Stimulated activated CD8-positive, alpha-beta memory T cell treated with anti-CD3 and anti-CD28 coated beads, Interleukin-2, amount 100 ng/mL, for 1 hour (primary cell): ENCODE data around the gene RGS10.

Experiments
- DNase-seq, 2 donors: peaks; one replicate each; pipeline ENCODE4 v3.0.0-alpha.2; 2020; ENCODE audit warnings: low read depth in 2 of 2

The RGS10 gene

DNA sequence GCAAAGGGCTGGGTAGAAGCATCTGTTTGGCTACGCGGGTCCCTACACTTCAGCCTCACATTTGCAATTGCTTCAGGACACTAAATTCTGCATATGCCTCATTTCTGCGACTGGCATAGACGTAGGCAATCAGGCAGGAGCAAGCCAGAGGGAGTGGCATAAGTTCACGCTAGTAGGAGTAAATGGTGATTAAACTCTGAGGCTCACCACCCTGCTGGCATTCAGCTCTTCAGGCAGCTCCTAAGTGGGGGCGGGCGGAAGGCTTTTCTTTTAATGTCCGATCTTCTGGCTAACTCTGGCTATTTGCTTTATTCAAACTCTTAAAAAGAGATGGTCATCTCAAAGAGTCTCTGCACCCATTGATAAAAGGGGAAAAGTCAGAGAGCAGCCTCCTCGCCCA lies 45.3 kb downstream of the RGS10 start:
- no peak for DNase-seq

GRCh38 chr10:119496273-119496672 lies 46.2 kb downstream of the RGS10 start:
- no peak for DNase-seq

DNA sequence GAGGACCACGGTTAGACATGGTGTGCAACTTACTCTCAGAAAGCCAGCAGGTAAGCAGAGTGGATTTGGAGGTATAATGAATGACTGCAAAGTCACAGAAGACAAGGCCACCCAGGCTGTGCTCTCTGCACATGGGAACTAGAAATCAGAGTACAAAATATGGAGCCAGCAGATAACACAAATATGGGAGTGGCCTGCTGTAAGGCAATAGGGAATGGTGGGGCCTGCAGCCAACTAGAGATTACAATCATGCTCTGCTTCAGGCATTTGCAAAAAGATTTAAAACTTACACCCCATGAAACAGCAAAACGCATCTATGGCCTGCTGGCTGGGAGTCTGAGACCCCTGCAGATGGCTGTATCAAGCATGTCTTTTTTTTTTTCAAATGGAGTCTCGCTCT lies 47.0 kb downstream of the RGS10 start:
- no peak for DNase-seq

DNA sequence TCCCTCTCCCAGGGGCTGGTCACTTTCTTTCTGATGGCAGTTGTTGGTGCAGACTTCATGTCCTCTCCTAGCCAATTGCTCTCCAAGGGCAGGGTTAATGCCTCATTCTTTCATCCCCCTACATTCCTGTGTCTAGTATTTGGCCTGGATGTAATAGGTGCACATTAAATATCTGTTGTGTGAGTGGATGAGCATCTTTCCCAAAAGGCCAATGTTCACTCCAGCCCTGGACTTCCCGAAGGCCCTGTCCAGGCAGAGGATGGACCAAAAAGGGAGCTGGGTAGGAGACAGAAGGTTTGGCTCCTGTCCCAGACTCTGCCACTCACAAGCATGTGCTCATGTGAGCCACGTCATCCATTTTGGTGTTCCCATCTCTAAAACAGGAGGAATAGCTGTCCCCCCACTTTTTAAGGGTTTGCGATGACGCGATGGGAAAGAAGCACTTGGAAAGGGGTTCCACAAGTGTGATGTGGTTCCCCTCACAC lies 47.5 kb downstream of the RGS10 start:
- no peak for DNase-seq

DNA sequence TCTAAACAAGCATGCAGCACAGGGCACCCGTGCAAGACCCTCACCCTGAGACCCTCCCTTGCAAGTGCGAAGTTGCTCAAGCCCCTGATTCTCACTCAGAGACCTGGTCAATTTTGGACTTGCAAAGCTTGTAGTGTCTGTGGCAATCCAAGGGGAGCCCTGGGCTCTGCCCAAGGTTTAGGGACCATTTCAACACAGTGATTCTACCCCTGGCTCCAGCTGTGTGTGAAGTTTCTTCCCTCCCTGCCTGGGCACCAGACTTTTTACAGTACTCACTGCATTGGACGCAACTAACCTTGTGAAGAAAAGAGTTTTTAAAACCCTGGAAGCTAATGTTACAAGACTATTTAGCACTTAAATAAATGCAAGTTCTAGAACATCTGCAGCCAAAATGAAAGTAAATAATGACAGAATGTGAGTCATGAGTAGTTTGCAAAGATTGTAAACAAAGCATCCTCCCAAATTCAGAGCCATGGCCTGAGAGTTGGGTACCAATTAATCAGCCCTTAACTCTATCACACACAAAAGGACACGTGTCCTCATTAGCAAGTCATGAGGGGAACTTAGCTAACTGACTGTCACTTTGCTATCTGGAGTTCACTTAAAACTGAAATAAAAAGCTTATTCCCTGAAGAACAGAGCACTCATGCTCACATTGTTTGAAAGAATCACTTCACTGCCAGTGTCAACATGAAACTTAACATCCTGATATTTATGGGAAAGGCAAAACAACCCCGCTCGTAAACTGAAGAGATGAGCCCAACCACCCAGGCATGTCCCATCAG lies 48.1 kb downstream of the RGS10 start:
- no peak for DNase-seq

- no peak for DNase-seq
Measured at GRCh38 chr10:119493155-119493554, 49.4 kb downstream of the RGS10 start.

DNA sequence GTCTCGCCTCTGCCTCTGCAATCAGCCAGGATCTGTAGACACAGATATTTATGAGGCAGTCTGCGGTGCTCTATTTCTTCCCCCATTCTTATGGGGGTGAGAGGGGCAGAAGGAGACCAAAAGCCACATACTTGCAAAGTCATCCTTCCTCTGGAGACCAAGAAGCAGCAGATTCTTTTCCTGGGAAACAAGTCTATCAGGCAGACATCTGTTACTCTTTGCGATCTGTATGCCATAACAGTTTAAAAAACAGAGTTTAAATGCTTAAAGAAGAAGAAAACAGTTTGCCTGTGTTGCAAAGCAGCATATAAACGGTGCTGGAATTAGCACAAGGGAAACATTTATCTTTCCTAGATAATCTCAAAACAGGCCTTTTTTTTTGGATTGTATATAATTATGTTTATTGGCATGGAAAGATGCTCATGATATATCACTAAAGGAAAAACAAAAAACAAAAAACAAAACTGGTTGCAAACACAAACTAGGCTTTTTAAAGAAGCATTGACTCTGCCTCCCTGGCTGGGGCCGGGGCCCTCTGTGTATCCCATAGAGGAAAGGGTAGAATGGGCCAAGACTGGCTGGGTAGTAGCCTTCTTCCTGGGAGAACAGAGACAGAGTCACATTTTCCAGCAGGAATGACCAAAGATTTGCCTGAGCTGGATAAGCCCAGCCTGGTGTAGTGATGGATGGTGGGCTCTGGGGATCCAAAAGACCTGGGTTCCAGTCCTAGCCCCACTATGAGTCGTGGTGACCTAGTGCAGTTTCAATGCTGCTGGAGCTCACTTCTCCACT lies 50.4 kb downstream of the RGS10 start:
- DNase-seq, result no peak

- no peak for DNase-seq
Measured at GRCh38 chr10:119489991-119490326, 52.6 kb downstream of the RGS10 start.

DNA sequence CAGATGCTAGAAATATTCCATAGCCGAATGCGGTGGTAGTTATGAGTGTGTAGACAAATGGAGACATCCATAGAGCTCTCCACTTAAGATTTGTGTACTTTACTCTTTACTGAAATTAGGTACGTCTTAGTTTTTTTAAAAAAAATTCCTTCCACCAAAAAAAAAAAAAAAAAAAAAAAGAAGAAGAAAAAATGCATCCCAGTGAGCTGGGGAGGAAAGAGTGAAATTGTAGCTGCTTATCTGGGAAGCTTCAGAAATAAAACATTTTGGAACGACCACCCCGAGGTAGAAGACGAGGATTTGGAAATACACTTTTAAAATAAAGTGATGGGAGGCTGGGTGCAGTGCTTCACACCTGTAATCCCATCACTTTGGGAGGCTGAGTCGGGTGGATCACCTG lies 53.8 kb downstream of the RGS10 start:
- no peak for DNase-seq

DNA sequence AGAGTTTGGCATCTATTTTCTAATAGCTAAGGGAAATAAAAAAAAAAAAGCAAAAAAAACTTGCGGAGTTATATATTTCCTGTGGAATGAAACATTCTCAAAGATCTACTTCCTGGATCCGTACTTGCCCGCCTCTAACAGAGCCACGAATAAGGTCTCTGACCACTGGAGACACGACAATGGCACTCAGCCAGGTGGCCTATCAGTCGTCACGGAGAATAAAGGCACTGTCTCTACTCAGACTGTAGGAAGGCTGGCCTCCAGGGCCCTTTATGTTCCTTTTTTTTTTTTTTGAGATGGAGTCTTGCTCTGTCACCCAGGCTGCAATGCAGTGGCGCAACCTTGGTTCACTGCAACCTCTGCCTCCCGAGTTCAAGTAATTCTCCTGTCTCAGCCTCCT lies 58.7 kb downstream of the RGS10 start:
- DNase-seq, result no peak

DNA sequence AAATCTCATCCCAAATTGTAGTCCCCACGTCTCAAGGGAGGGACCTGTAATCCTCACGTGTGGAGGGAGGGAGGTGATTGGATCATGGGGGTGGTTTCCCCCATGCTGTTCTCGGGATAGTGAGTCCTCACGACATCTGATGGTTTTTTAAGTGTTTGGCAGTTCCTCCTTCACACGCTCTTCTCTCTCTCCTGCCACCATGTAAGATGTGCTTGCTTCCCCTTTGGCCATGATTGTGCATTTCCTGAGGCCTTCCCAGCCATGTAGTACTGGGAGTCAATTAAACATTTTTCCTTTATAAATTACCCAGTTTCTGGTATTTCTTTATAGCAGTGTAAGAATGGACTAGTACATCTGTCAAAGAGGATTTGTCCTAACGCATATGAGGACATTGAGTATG lies 59.5 kb downstream of the RGS10 start:
- DNase-seq, result no peak

DNA sequence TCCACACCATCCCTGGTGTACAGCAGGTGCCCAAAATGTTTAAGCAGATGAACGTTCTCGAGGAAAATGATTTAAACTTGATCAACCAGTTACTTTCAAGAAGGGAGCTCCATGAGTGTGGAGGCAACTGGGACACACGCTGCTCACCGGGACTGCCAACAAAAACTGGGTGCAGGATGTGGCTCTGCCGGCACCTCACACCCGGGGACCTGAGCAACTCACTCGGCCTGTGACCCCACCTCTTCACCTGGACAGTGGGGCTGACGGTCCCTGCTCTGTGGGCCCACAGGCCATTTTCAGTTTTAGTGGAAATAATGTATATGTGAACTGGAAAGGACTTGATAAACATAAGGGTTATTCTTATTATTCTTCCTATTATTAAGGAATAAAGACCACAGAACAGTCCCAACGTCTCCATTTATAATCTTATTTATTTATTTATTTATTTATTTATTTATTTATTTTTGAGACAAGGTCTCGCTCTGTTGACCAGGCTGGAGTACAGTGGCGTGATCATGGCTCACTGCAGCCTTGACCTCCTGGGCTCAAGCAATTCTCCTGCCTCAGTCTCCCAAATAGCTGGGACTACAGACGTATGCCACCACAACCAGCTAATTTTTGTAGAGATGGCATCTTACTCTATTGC lies 60.6 kb downstream of the RGS10 start:
- no peak for DNase-seq

- no peak for DNase-seq
Measured at GRCh38 chr10:119480667-119481066, 61.9 kb downstream of the RGS10 start.

- DNase-seq, result no peak
Measured at GRCh38 chr10:119479532-119479931, 63.0 kb downstream of the RGS10 start.

- no peak for DNase-seq
Measured at GRCh38 chr10:119478811-119479341, 63.6 kb downstream of the RGS10 start.

DNA sequence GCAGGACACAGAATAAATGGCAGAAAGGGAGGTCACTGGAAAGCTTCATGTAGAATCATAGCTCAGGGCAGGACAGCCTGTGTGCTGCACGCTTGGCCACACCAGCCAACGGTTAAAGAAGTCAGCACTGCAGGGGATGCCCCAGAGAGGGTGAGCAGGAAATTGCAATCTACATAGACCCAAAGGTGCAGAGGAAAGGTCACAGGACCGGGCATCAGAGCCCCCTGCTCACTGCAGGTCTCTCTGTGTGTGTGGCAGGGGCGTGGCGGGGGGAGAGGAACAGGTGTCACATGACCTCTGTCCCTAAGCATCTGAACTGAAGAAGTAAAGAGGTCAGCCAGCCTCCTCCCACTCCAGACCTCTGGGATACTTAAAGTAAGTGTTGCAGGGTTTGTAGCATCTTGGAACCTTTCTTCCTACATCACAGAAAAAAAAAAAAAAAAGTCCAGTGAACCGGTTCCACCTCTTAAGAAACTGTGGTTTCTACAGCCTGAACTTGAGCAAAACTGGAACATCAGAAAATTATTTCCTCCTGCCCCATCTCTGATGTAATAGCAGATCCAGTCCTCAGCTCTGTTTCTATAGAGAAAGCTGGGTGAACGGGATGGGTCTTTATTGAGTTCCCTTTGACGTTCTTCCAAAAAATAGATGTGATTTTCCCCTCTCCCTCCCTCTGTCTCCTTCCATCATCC lies 64.3 kb downstream of the RGS10 start:
- DNase-seq, result no peak

DNA sequence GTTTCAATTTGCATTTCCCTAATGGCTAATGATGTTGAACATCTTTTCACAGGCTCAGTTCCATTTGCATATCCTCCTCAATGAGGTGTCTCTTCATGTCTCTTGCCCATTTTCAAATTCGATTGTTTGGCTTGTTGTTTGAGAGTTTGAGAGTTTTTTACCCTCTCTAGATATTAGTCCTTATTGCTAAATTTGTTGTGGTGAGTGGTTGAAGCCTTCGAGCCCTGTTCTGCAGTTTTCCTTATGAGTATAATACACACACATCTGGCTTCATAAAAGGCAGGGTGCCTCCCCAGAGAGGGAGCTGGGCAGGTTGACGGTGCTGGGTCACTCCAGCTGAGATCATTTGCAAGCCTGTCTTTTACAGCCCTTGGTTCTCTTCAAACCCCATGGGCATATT lies 65.1 kb downstream of the RGS10 start:
- DNase-seq, result no peak

GRCh38 chr10:119474606-119475005 lies 67.9 kb downstream of the RGS10 start:
- no peak for DNase-seq

DNA sequence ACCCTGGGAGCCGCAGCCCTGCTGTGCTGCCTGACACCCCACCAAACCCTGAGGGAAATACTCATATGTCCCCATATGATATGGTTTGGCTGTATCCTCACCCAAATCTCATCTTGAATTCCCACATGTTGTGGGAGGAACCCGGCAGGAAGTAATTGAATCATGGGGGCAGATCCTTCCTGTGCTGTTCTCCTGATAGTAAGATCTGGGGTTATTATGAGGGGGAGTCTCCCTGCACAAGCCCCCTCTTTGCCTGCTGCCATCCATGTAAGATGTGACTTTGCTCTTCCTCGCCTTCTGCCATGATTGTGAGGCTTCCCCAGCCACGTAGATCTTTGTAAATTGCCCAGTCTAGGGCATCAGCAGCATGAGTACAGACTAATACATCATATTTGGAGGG lies 68.7 kb downstream of the RGS10 start:
- DNase-seq, result no peak

DNA sequence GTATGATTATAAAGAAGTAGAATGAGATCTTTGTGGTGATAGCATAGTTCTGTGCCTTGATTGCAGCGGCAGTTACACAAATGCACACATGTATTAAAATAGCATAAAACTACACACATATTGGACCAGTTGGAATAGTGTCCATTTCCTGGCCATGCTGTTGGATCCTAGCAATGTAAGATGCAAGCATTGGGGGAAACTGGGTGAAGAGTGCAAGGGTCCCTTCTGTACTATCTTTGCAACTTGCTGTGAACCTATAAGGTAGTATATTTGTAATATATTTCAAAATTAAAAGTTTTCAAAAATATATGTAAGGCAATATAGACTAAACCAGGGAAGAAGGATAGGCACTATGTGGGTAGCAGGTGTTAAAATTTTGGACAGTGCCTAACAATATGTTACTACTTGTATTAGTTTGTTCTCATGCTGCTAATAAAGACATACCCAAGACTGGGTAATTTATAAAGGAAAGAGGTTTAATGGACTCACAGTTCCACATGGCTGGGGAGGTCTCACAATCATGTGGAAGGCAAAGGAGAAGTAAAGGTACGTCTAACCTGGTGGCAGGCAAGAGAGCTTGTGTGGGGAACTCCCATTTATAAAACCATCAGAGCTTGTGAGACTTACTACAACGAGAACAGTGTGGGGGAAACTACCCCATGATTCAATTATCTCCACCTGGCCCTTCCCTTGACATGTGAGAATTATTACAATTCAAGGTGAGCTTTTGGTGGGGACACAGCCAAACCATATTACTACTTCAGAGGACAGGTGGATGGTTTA lies 71.4 kb downstream of the RGS10 start:
- DNase-seq, result no peak

DNA sequence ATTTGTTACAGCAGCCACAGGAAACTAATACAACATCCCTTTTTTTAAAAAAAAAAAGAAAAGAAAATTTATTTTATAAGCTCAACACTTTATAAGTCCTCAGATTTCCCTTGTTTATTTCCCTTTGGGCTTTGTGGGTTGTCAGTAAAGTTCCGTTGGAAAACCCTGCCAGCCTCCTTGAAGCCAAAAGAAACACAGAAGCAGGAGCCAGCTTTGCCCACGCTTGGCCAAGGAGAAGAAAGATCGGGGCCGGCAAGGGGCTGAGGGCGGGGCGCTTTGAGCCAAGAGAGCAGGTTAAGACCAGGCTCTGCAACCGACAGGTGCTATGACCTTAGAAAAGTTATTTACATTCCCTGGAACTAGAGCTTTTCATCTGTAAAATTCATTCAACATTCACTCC lies 72.7 kb downstream of the RGS10 start:
- no peak for DNase-seq
